ENCODE data around the gene USF3. TPM values are rescaled to one million over a fixed set of nuclear protein-coding genes. Genes with fewer than 3 reads are reported as not detected.

The USF3 gene
- total RNA-seq, 1 donor: 12.1 TPM

DNA sequence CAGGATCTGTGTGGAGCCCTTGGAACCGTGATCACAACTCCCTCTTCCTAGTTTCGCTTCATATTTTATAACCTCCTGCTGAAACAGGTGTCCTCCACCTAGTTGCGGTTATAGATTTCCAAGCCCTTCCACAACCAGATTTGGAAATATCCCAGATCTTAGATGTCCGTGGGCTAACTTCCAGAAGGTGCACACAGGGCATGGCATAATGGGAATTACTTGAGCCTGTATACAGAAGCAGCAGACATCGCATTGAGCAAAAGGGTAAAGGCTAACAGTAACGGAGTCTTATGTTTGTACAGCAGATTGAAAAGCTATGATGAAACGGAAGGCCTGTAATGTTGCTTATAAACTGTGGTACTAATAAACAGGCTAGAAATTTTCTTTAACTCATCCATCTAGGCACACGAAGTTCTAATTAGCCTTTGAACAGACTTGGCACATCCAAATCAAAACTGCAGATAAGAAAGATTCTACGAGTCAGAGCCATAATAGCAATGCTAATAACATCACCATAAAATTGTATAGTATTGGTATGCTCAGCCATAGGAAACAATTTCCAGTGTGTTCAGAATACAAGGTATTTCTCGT lies 1.2 kb upstream of the USF3 start:
- DNase-seq (ENCODE audit: low read depth in 2 of 3, low spot score in 2 of 3): peak in 2 of 3 donors; percentile 16 to 21

GRCh38 chr3:113696658-113697499 lies 437 bp upstream of the USF3 start:
- DNase-seq (ENCODE audit: low read depth in 2 of 3, low spot score in 2 of 3): peak; percentile 94 to 100 (median 99)

DNA sequence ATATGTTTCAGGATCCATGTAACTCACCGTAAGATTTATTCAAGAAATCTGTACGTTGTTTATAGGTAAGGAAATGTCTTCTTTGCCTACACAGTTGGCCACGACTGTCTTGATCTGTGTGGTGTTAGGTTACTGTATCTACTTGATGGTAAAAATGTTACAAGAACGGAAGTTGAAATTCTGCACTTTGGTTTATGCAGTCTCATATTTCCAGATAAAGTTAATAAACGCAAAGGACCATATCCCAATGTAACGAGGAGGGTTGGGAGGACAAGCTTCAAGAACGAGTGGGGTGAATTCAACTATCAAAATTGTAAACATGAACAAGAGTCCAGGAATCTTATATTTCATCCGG lies 1.0 kb downstream of the USF3 start:
- DNase-seq (ENCODE audit: low read depth in 2 of 3, low spot score in 2 of 3): peak in 1 of 3 donors; percentile 4

DNA sequence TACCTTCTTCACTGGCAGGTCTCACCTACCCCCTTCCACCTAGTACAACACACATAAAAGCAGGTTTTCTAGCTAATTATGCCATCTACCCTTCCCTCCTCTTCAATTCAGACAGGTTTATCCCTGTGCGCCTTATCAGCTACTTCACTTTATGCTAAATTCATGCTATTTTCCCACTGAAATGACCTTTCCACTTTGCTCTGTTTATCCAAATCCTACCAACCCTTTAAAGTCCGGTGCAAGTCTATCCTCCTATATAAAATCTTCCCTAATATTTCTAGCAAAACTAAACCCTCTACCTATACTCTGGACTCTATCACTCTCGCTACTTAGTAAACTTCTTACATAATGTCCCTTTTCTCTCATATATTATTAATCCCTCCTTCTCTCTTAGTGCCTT lies 6.0 kb downstream of the USF3 start:
- no peak for DNase-seq (ENCODE audit: low read depth in 2 of 3, low spot score in 2 of 3)

GRCh38 chr3:113685956-113686721 lies 10.3 kb downstream of the USF3 start:
- DNase-seq (ENCODE audit: low read depth in 2 of 3, low spot score in 2 of 3): no peak

DNA sequence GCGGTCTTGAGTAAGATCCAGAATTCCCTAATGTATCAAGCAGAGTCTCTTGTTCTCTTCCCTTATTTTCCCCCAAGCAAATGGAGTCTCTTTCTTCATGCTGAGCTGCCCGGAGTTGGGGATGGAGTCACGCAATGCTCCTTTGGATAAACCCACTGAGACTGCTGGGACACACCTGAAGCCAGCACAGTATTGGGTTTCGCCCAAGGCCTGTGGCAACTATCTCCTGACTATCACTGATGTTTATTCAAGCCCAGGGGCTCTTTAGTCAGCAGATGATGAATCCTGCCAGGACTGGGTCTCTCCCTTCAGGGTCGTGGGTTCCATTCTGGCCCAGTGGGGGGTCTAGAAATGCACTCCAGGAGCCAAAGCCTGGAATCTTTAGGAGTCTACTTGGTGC lies 11.3 kb downstream of the USF3 start:
- DNase-seq (ENCODE audit: low read depth in 2 of 3, low spot score in 2 of 3): no peak

DNA sequence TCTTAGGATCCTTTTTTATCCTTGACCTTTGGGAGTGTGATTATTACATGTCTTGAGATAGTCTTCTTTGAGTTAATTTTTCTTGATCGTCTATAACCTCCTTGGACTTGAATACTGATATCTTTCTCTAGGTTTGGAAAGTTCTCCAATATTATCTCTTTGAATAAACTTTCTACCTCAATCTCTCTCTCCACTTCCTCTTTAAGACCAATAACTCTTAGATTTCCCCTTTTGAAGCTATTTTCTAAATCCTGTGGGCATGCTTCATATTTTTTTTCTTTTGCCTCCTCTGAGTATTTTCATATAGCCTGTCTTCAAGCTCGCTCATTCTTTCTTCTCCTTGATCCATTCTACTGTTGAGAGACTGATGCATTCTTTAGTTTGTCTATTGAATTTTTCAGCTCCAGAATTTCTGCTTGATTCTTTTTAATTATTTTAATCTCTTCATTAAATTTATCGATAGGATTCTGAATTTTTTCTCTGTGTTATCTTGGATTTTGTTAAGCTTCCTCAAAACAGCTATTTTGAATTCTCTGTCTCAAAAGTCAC lies 12.1 kb downstream of the USF3 start:
- DNase-seq (ENCODE audit: low read depth in 2 of 3, low spot score in 2 of 3): peak in 1 of 3 donors; percentile 27

GRCh38 chr3:113678773-113679172 lies 17.7 kb downstream of the USF3 start:
- DNase-seq (ENCODE audit: low read depth in 2 of 3, low spot score in 2 of 3): no peak

- no peak for DNase-seq (ENCODE audit: low read depth in 2 of 3, low spot score in 2 of 3)
Observed at GRCh38 chr3:113677737-113678136, 18.7 kb downstream of the USF3 start.

DNA sequence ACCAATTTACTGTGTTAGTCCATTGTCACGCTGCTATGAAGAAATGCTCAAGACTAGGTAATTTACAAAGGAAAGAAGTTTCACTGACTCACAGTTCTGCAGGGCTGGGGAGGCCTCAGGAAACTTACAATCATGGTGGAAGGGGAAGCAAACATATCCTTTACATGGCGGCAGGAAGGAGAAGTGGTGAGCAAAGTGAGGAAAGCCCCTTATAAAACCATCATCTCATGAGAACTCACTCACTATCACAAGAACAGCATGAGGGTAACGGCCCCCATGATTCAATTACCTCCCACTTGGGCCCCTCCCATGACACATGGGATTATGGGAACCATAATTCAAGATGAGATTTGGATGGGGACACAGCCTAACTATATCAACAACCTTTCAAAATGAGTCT lies 20.2 kb downstream of the USF3 start:
- DNase-seq (ENCODE audit: low read depth in 2 of 3, low spot score in 2 of 3): peak in 2 of 3 donors; percentile 22 to 36

DNA sequence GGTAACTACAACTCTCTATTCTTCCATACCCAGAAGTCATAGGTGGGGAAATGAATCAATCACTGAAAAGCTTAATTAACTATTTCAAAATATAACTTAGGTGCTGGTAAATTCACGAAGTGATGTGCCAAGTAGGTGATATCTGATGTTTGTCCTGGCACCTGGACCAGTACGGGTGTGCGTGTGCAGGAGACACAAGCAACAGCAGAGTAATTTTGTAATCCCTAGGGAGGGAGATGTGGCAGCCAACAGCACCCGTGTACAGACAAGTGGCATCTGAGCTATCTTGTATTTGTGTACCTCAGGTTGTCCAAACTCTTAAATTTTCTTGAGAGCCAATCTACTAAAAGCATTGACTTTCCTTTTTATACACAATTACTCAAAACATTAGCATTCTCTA lies 22.8 kb downstream of the USF3 start:
- DNase-seq (ENCODE audit: low read depth in 2 of 3, low spot score in 2 of 3): no peak

DNA sequence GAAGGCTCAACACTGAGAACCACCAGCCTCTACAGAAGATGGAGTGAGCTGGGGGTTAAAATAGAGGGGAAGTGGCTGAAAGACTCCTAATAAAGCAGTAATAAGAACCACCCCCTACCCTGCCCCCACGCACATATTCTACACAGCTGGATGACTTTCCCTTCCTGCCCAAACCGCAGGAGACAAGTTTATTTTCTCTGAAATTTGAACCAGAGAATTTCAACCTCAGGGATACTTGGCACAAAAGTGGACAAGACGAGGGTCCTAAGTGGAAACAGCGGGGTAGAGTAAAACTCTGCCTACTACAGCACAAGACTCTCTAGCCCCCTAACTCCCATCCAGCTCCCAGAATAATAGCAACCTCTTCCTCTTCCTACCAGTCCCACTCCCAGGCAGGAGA lies 28.4 kb downstream of the USF3 start:
- peak in 1 of 3 donors; percentile 24 for DNase-seq (ENCODE audit: low read depth in 2 of 3, low spot score in 2 of 3)

GRCh38 chr3:113664523-113665094 lies 31.8 kb downstream of the USF3 start:
- DNase-seq (ENCODE audit: low read depth in 2 of 3, low spot score in 2 of 3): no peak

DNA sequence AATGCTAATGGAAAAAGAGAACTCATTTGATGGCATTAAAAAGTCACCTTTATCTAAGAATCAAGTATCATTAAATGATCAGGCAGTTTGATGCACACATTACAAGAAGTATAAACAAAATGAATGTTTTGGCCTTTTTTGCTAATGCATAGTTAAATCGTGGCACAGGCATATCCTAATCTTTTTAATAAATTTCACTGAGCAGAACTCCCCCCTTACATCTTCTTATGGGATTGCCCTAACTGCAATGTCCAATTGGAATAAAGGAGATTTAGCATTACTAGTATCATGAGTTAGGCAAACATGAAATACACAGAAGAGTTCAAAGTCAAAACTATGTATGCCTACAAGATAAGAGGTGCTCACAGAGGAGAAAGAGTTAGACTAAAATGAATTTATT lies 32.7 kb downstream of the USF3 start:
- no peak for DNase-seq (ENCODE audit: low read depth in 2 of 3, low spot score in 2 of 3)

DNA sequence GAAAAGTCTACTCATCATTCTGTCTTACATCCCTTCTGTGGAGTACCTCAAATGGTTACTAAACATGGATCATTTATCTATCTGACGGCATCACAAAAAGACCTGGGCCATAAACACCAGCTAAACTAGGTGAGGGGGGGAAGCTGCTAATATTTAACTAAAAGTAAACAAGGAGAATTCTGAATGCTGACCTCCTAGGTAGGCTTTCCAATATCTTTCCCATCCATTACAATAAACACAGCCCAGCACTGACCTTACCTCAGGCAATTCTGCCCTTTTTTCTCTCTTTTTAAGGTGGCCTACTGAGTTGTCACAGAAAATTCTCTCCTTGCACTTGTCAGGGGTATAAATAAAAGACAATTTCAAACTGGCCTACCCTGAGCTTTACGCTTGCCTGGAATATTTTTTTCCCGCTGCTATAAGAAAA lies 33.1 kb downstream of the USF3 start:
- no peak for DNase-seq (ENCODE audit: low read depth in 2 of 3, low spot score in 2 of 3)

GRCh38 chr3:113662824-113663223 lies 33.6 kb downstream of the USF3 start:
- no peak for DNase-seq (ENCODE audit: low read depth in 2 of 3, low spot score in 2 of 3)

GRCh38 chr3:113660896-113661295 lies 35.5 kb downstream of the USF3 start:
- no peak for DNase-seq (ENCODE audit: low read depth in 2 of 3, low spot score in 2 of 3)

DNA sequence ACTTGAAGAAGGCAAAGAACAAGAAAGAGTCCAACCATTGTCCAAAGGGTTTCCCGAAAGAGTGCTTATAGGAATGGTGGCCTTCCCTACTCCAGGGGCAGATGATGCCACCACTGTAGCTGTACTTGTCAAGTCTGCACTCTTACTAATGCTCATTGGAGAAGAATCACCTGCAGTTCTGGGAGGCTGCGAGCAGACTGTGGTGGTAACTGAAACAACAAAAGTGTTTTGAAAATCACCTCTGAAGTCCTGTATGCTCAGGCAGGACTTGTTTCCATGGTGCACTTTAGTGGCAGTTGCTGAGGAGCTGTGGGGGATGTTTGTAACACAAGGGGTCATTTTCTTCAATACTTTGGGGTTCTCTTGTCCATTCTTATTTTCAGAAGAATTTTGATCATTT lies 36.0 kb downstream of the USF3 start:
- DNase-seq (ENCODE audit: low read depth in 2 of 3, low spot score in 2 of 3): no peak

DNA sequence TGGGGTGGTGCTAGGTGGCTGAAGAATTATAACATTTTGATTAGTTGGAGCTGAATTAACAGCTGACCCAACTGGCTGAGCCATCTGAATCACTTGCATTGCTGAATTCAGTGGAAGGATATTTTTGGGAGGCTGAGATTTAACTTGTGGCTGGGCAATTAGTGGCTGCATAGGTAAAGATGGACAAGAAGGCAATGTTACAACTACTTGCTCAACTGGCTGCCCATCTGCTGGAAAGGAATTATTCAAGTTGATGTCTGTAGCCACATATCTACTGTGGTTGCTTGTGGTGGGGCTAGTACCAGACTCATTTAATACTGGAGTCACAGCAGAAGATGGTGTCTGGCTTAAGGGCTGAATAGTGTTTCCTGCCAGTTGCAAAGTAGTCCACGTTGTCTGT lies 36.4 kb downstream of the USF3 start:
- DNase-seq (ENCODE audit: low read depth in 2 of 3, low spot score in 2 of 3): no peak

DNA sequence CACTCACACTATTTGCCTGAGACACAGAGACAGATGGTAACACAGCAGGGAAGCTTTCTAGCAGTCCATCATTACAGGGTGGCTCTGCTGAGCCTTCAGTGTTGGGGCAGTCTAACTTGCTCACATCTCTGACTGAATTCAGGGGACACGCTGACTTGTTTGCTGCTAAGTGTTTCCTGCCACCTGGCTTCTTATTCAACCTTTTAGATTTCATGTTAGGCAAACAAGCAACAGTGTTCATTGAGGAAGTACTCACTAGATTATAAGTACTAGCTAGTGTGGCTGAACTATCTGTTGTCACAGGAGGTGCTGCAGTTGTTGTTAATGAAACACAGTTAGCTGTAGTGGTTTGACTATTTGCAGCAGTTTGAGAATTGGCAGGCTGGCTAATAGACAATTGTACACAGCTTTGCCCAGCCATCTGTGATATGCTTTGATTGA lies 37.3 kb downstream of the USF3 start:
- DNase-seq (ENCODE audit: low read depth in 2 of 3, low spot score in 2 of 3): no peak

- no peak for DNase-seq (ENCODE audit: low read depth in 2 of 3, low spot score in 2 of 3)
Observed at GRCh38 chr3:113658107-113658506, 38.3 kb downstream of the USF3 start.

Measured in hematopoietic multipotent progenitor cell (in vitro differentiated cells).